NB4 (cell line): ENCODE measurements around the gene CAB39L.
A peak's percentile ranks its signal among the peaks of the same experiment; 100 is the strongest.

ENCODE experiments used
- DNase-seq: peaks from one replicate; pipeline ENCODE4 v3.0.0; 2010; ENCODE audit warnings: low read depth
- H3K4me3 ChIP-seq: one replicate; pipeline ENCODE4 v1.5.1; 2011; ENCODE audit warnings: mild to moderate bottlenecking, low read depth, low read length, moderate library complexity
- MYC ChIP-seq: IDR thresholded peaks from 2 replicates; pipeline ENCODE4 v1.6.1; 2011; ENCODE audit warnings: low read depth, low read length
- POLR2A ChIP-seq: IDR thresholded peaks from 2 replicates; pipeline ENCODE4 v1.6.1; 2011; ENCODE audit warnings: mild to moderate bottlenecking; ENCODE audit not compliant: insufficient read length; ENCODE audit errors: extremely low read depth
- TF ChIP-seq, protein P1 (sequence below): IDR thresholded peaks from 2 replicates; pipeline ENCODE4 v1.6.1; 2011; ENCODE audit warnings: low read depth, low read length
- TF ChIP-seq, protein P2 (sequence below): IDR thresholded peaks from one replicate; pipeline ENCODE4 v1.5.1; 2012; ENCODE audit warnings: low read depth, low read length

Gene CAB39L

DNA sequence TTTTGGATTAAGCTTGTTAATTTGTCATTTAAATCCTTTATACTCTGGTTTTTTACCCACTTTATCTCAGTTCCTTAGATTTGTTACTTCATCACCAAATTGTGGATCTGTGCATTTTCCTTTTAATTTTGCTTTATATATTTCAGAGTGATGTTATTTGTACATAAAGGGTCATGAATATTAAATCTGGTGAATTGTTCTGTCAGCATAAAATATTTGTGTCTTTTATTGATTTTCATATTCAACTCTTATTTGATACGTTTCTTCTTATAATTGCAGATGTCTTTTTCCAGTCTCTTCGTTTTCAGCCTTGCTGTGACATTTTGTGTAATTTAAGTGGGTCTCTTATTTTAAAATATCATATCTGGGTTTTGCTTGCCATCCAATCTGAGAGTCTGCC, 4.9 kb upstream of the CAB39L start:
- TF ChIP-seq MYC = no peak
- TF ChIP-seq POLR2A = no peak
- TF ChIP-seq, protein P1, sequence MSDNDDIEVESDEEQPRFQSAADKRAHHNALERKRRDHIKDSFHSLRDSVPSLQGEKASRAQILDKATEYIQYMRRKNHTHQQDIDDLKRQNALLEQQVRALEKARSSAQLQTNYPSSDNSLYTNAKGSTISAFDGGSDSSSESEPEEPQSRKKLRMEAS = no peak
- TF ChIP-seq, protein P2, sequence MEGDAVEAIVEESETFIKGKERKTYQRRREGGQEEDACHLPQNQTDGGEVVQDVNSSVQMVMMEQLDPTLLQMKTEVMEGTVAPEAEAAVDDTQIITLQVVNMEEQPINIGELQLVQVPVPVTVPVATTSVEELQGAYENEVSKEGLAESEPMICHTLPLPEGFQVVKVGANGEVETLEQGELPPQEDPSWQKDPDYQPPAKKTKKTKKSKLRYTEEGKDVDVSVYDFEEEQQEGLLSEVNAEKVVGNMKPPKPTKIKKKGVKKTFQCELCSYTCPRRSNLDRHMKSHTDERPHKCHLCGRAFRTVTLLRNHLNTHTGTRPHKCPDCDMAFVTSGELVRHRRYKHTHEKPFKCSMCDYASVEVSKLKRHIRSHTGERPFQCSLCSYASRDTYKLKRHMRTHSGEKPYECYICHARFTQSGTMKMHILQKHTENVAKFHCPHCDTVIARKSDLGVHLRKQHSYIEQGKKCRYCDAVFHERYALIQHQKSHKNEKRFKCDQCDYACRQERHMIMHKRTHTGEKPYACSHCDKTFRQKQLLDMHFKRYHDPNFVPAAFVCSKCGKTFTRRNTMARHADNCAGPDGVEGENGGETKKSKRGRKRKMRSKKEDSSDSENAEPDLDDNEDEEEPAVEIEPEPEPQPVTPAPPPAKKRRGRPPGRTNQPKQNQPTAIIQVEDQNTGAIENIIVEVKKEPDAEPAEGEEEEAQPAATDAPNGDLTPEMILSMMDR = no peak
- no peak overlapping the region for H3K4me3 ChIP-seq
- DNase-seq = no peak

DNA sequence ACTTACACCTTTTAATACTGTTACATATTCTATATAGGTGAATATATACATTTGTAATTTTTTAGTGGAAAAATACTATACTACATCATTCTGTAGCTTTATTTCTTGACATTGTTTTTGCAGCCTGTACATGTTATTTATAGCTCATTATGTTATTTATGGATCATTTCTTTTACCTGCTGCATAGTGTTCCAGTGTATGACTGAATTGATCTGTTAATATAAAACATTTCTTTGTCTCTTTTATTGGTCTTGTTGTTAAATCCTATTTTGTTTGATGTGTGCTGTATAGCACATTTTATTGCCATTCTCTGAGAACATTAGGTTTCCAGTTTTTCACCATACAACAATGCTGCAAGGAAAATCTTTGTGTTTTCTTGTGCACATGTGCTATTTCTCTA, 2.6 kb upstream of the CAB39L start:
- H3K4me3 ChIP-seq = peak overlapping the region; percentile 94
- peak; percentile 7 for DNase-seq
- no peak for TF ChIP-seq POLR2A
- TF ChIP-seq, protein P1 = no peak
- TF ChIP-seq, protein P2 = no peak
- no peak for TF ChIP-seq MYC

DNA sequence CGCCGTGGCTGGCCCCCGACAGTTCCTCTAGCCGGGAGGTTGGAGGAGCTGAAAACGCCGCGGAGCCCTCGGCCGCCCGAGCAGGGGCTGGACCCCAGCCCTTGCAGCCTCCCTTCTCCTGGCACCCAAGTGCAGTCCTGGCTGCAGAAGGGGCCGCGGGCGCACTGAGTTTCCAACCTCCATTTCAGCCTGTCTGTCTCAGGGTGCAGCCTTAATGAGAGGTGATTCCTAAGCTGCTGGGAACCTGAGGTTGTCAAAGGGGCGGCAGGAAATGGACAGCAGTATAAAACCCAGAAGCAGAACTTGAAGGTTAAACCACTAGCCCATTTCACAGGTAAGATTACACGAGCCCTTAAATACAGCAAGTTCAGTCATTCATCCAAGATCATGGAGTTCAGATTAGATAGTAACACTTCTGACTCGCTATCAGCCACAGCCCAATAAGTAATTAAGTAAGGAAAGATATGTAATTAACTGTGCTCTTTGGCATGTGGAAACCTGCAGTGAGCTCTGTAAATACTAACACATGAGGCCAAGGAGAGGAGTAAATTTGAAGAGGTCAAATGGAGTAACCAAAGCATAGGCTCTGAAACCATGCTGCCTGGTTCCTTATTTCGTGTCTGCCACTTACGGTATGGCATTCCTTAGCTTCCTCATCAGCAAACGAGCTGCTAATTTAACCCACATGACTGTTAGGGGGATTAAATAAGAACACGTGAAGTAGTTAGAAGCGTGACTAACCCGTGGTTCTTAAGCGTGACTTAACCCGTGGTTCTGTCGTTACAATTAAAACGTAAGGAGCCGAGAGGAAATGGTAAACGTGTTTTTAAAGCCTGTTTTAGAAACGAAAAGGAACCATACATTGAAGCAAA, 896 bp upstream of the CAB39L start:
- peak; percentile 97 for TF ChIP-seq MYC
- TF ChIP-seq, protein P1 = peak; percentile 98
- TF ChIP-seq, protein P2 = no peak
- TF ChIP-seq POLR2A = peak; percentile 64
- DNase-seq = peak; percentile 92
- H3K4me3 ChIP-seq = peak overlapping the region; percentile 94

DNA sequence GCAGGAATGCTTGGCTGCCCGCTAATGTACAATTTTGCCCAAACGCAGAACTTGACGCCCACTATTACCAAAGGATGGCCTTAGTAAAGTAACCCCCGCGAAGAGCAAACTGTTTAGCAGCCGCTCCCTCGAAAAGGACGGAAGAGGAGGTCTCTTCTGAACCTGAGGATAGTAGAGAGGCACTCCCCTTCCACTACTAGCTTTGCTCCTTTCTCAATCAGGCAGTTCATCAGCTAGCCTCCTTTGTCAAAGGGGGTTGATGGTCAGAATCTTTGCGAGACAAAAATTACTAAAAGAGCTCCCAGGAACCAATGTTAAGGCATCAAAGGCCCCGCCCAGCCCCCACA, 534 bp downstream of the CAB39L start:
- peak; percentile 61 for DNase-seq
- peak overlapping the region; percentile 94 for H3K4me3 ChIP-seq
- TF ChIP-seq, protein P2 = no peak
- no peak for TF ChIP-seq POLR2A
- TF ChIP-seq MYC = no peak
- TF ChIP-seq, protein P1 = no peak

DNA sequence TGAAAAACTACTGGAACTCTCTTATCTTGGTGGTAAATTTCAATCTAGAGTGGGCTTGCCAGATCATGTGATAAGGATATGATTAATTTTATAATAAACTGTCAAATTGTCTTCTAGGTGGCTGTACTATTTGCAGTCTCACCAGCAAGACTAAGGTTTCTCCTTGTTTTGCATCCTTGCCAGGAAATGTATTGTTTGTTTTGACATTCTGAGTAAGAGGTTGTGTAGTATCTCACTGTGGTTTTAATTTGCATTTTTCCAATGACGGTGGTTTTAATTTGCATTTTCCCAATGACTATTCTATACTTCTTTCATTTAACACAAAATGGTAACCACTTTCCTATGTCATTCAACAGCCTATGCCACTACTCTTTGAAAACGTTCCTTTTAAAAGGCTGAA, 2.0 kb downstream of the CAB39L start:
- TF ChIP-seq, protein P1 = no peak
- TF ChIP-seq MYC (no peak), POLR2A (no peak)
- TF ChIP-seq, protein P2 = no peak
- no peak for DNase-seq

More for the DNA sequence above, 2.0 kb downstream of the CAB39L start:
- no peak overlapping the region for H3K4me3 ChIP-seq
